Gastrocnemius medialis (tissue), 4 donors: ENCODE data around the gene GPRIN3. TPM values are rescaled to one million over a fixed set of nuclear protein-coding genes. Genes with fewer than 3 reads are reported as not detected.
A peak's percentile ranks its signal among the peaks of the same experiment; 100 is the strongest.

Experiments
- ATAC-seq, 2 donors: fragments of 150-250 bp; one replicate each; pipeline ENCODE4 v1.9.1; 2016
- DNase-seq, 2 donors: peaks; one replicate each; pipeline ENCODE4 v3.0.0-alpha.2; 2019
- H3K27ac ChIP-seq, 4 donors: fragments of 200-600 bp; sonication (generic); 1 replicate in 1 of 4; 2 replicates in 3 of 4; pipeline ENCODE4 v1.5.1; 2016 to 2018; ENCODE audit warnings: mild to moderate bottlenecking in 2 of 4, moderate library complexity in 1 of 4
- H3K27me3 ChIP-seq, 3 donors: fragments of 200-600 bp; sonication (generic) in 2 of 3; 1 replicate in 1 of 3; 2 replicates in 2 of 3; pipeline versions ENCODE4 v1.5.1 to v1.6.0; 2016 to 2019; ENCODE audit warnings: mild to moderate bottlenecking in 1 of 3, moderate library complexity in 1 of 3
- H3K36me3 ChIP-seq, 2 donors: fragments of 200-600 bp; sonication (generic) in 1 of 2; one replicate each; pipeline ENCODE4 v1.5.1; 2017 to 2018
- H3K4me1 ChIP-seq, 2 donors: fragments of 200-600 bp; sonication (generic) in 1 of 2; one replicate each; pipeline ENCODE4 v1.5.1; 2016 to 2017; ENCODE audit warnings: mild to moderate bottlenecking in 2 of 2
- H3K4me3 ChIP-seq, 4 donors: fragments of 200-600 bp; sonication (generic) in 3 of 4; 1 replicate in 1 of 4; 2 replicates in 3 of 4; pipeline ENCODE4 v1.5.1; 2016 to 2019; ENCODE audit warnings: mild to moderate bottlenecking in 2 of 4
- H3K9me3 ChIP-seq, 3 donors: fragments of 200-600 bp; sonication (generic) in 2 of 3; 1 replicate in 1 of 3; 2 replicates in 2 of 3; pipeline ENCODE4 v1.5.1; 2016 to 2019
- POLR2A ChIP-seq, 2 donors: fragments of 450-650 bp; IDR thresholded peaks; one replicate each; pipeline ENCODE4 v1.6.1; 2017; ENCODE audit warnings: antibody characterized with exemption in 2 of 2, mild to moderate bottlenecking in 2 of 2, moderate library complexity in 2 of 2
- in situ Hi-C, 4 donors: fragments of 200-750 bp; cut with MboI; loops; one replicate each; pipeline versions ENCODE4 v1.15.0 to v1.8.0; 2017; ENCODE audit warnings: low sequenced_read_pairs in 4 of 4
- intact Hi-C: fragments of 100-400 bp; cut with DNase I; formaldehyde crosslinking; loops from one replicate; pipeline ENCODE4 v1.15.1; 2023; ENCODE audit warnings: low total_unique reads
- total RNA-seq, 4 donors: library from RNA; depleted of rRNA; stranded (reverse); fragments of >200 nt; gene quantifications; one replicate each; pipeline versions ENCODE4 v1.1.0 to v1.2.3, GENCODE V29; 2016
- TF ChIP-seq, protein P1 (sequence below), 5 experiments: fragments of 450-650 bp in 3 of 5; fragments of 200-600 bp in 2 of 5; sonication (generic) in 2 of 5; IDR thresholded peaks in 4 of 5; conservative IDR thresholded peaks in 1 of 5; 1 replicate in 4 of 5; 2 replicates in 1 of 5; pipeline ENCODE4 v1.5.1; 2016 to 2019; ENCODE audit warnings: antibody characterized with exemption in 5 of 5, mild to moderate bottlenecking in 3 of 5, moderate library complexity in 3 of 5

GPRIN3 gene
- total RNA-seq, 4 donors from 2014 or later, result 1.2 to 3.1 (median 1.8) TPM

- Histone ChIP-seq H3K27ac (no peak overlapping the region), H3K4me3 (no peak overlapping the region), H3K36me3 (no peaks in the 10 kb centered on the region), H3K9me3 (no peaks in the 10 kb centered on the region), H3K27me3 (no peaks in the 10 kb centered on the region), H3K4me1 (no peaks in the 10 kb centered on the region)
- ATAC-seq, result no peak
- in situ Hi-C loops (no loop called here), intact Hi-C loops (no loop called here)
- TF ChIP-seq, protein P1, sequence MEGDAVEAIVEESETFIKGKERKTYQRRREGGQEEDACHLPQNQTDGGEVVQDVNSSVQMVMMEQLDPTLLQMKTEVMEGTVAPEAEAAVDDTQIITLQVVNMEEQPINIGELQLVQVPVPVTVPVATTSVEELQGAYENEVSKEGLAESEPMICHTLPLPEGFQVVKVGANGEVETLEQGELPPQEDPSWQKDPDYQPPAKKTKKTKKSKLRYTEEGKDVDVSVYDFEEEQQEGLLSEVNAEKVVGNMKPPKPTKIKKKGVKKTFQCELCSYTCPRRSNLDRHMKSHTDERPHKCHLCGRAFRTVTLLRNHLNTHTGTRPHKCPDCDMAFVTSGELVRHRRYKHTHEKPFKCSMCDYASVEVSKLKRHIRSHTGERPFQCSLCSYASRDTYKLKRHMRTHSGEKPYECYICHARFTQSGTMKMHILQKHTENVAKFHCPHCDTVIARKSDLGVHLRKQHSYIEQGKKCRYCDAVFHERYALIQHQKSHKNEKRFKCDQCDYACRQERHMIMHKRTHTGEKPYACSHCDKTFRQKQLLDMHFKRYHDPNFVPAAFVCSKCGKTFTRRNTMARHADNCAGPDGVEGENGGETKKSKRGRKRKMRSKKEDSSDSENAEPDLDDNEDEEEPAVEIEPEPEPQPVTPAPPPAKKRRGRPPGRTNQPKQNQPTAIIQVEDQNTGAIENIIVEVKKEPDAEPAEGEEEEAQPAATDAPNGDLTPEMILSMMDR (IDR thresholded peaks at IDR 0.05 in 4 of 5, conservative IDR thresholded peaks at IDR 0.05 in 1 of 5), result no peak
- DNase-seq, result no peak
These were observed 12.1 kb downstream of the GPRIN3 start for GRCh38 chr4:89295415-89295927.

DNA sequence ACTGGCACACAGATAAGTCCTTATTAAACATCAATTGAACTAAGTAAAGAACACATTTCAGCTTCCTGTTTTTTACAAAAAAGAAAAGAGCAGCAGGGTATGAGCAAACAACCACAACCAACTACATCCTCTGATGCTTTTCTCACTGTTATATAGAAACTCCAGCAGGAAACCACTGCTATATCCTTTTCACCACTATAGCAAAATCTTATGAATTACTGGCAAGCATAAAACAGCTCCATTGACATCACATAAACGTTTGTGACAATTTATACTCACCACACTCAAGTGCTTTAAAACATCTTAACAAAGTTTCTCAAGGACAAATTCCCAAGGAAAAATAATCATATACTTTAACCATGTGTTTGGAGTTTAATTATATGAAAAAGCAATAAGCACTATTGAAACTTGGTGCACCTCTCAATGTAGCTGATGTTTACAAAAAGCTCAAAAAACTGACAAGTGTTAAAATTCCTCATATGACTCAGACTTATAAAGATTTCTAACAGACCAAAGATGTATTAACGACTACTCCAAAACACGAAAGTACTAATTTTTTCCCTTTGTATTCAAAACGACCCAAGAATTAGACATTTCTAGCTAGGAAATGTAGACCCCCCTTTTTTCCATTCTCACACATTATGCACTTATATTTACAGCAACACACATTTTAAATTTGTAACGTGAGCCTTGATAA is 12.9 kb downstream of the GPRIN3 start:
- TF ChIP-seq, protein P1 (IDR thresholded peaks at IDR 0.05 in 4 of 5, conservative IDR thresholded peaks at IDR 0.05 in 1 of 5), result no peak
- Histone ChIP-seq H3K4me3 (no peak overlapping the region), H3K36me3 (no peaks in the 10 kb centered on the region), H3K27me3 (no peaks in the 10 kb centered on the region), H3K4me1 (no peaks in the 10 kb centered on the region), H3K27ac (no peak overlapping the region), H3K9me3 (no peaks in the 10 kb centered on the region)
- intact Hi-C loops, result no loop called here
- ATAC-seq (no peak), DNase-seq (no peak)
- in situ Hi-C loops, result no loop called here

DNA sequence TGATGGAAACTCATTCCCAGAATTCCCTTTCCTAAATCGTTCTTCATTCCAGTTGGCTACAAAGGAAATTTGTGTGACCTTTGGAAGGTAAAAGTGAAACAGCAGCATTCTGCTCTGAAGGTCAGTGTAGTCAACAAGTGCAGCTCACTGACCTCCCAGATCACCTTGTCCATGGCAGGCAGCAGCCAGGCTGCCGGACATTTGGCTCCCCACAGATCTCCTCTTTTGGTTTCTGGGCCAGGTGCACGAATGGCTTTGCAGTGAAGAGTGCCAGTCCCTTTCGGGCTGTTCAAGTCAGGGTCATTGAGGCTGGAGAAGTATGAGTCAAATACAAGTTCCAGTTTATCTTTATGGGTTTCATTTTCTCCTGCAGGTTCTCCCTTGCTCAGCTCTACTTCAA is 14.3 kb downstream of the GPRIN3 start:
- no peaks in the 10 kb centered on the region for H3K9me3 ChIP-seq
- no peak overlapping the region for H3K4me3 ChIP-seq
- H3K36me3 ChIP-seq, result no peaks in the 10 kb centered on the region
- in situ Hi-C loops (no loop called here), intact Hi-C loops (no loop called here)
- TF ChIP-seq POLR2A (IDR thresholded peaks at IDR 0.05), result no peak
- TF ChIP-seq, protein P1 (IDR thresholded peaks at IDR 0.05 in 4 of 5, conservative IDR thresholded peaks at IDR 0.05 in 1 of 5), result no peak
- no peak for DNase-seq
- no peak overlapping the region for H3K27ac ChIP-seq
- no peaks in the 10 kb centered on the region for H3K27me3 ChIP-seq
- ATAC-seq, result no peak
- no peaks in the 10 kb centered on the region for H3K4me1 ChIP-seq

GRCh38 chr4:89290727-89291516 is 16.7 kb downstream of the GPRIN3 start:
- ATAC-seq (no peak), DNase-seq (no peak)
- no peaks in the 10 kb centered on the region for H3K4me1 ChIP-seq
- no peak overlapping the region for H3K4me3 ChIP-seq
- H3K9me3 ChIP-seq, result no peaks in the 10 kb centered on the region
- no peaks in the 10 kb centered on the region for H3K36me3 ChIP-seq
- TF ChIP-seq, protein P1 (IDR thresholded peaks at IDR 0.05 in 4 of 5, conservative IDR thresholded peaks at IDR 0.05 in 1 of 5), result no peak
- TF ChIP-seq POLR2A (IDR thresholded peaks at IDR 0.05), result no peak
- H3K27ac ChIP-seq, result peak overlapping the region in 1 of 4 donors; percentile 19
- H3K27me3 ChIP-seq, result no peaks in the 10 kb centered on the region
- in situ Hi-C loops, result no loop called here
- intact Hi-C loops, result no loop called here
